ENCODE results near the gene RNPS1.
A peak's percentile ranks its signal among the peaks of the same experiment; 100 is the strongest.
"Not testable (repeated sequence)": the region's sequence is repeated elsewhere in the genome, so short reads cannot be mapped to it uniquely, and the experiment has no call there.

Gene RNPS1

GRCh38 chr16:2282262-2282661, 14.3 kb upstream of the RNPS1 start:
- DNase-seq, result no peak

DNA sequence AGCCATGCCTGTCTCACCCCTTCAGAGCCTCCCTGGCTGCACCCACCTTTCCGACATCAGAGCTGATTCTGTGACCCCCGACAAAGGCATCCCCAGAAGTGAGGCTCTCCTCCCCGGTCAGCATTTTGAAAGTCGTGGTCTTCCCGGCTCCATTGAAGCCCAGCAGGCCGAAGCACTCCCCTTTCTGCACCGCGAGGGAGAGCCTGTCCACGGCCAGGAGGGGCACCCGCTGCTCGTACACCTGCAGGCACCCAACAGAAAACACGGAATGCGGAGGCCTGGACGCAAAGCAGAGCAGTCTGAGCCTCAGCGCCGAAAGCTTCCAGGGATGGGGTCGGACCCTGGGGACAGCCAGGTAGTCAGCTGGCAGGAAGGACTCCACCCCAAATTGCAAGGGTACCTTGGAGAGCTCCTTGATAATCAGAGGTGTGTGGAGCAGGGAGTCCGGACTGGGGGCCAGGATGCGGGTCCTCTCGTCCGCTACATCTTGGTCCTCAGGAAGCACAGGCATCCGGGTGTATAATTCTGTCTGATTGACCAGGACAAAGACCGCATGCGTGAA, 13.1 kb upstream of the RNPS1 start:
- no peak for DNase-seq

DNA sequence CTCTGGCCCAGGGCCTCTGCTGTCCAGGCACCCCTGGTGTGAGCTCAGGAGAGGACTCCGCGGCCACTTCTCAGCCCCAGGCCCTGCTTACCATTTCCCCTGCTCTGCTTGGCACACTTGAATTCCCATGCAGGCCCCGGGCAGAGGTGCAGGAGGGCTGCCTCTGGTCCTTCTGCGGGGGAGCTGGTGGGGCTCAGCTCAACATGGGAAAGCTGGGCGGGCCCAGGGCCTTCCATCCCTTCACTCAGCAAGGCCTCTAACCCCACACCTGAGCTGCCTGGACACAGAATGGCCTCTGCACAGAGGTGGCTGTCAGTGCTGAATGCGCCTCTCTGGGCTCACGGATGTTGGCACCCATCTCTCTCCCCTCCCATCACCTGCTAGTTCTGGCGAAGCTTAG, 12.5 kb upstream of the RNPS1 start:
- no peak for DNase-seq

DNA sequence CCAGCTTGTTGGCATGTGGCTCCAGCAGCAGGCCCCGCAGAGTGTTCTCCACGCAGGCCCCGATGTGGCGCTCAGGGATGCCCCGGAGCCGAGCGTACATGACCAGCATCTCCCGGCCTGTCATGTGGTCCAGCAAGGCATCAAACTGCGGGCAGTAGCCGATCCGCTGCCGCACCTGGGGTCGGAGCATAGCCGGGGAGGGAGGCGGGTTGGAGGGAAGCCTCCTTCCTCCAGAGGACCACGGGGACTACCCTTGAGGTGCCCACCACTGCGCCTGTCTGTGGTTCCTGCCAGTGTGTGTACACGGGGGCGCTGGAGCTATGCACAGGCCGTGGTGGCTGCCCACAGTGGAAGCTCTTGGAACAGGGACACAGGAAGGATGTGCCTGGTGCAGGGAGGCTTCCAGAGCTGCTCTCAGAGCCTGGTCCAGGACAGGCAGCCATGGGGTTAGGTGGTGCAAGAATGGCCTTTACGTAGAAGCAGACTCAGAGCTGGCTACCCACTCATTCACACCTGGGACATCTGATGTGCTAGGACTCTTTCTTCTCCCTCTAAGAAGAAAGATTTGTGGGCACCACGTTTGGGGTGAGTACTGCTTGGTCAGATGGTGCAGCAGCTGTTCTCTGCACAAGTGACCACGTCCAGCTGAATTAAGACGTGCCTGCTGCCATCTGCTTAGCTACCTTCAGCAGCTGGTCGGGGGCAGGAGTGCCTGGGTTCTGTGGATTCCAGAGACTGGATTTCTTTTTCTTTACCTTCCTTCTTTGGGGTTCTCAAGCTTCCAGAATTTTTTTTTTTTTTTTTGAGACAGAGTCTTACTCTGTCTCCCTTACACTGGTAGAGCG, 11.3 kb upstream of the RNPS1 start:
- no peak for DNase-seq

GRCh38 chr16:2278272-2278608, 10.3 kb upstream of the RNPS1 start:
- DNase-seq, result no peak

DNA sequence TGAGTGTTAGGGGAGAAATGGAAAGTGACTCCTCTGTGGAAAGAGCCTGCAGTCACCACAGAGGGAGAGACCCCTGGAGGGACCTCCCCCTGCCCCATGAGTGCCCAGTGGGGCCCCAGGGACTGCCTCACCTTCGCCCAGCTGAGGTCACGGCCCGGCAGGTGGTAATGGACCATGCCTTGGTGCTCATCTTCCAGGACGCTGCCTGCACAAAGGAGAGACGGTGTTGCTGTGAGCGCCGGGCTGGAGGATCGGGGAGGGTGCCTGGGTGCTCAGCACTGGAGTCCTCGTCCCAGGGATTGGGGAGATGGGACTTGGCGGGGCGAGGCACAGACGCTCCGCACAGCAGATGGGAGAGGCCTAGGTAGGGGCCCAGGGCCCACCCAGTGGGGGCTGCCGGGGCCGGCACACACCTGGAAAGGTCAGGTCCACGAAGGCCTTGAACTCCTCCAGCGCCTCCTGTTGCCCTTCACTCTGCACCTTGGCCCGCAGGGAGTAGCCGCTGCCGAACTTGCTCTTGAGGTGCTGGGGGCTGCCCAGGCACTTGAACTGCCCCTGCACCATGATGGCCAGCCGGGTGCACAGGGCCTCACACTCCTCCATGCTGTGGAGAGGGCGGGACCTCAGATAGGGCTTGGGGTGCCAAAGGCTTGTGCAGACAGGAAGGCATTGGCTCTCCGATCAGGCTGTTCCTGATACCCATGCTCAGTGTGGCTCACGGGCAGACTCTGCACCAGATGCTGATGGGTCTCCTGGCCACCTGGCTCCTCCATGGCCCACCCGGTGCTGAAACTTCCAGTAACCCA, 9.7 kb upstream of the RNPS1 start:
- no peak for DNase-seq

DNA sequence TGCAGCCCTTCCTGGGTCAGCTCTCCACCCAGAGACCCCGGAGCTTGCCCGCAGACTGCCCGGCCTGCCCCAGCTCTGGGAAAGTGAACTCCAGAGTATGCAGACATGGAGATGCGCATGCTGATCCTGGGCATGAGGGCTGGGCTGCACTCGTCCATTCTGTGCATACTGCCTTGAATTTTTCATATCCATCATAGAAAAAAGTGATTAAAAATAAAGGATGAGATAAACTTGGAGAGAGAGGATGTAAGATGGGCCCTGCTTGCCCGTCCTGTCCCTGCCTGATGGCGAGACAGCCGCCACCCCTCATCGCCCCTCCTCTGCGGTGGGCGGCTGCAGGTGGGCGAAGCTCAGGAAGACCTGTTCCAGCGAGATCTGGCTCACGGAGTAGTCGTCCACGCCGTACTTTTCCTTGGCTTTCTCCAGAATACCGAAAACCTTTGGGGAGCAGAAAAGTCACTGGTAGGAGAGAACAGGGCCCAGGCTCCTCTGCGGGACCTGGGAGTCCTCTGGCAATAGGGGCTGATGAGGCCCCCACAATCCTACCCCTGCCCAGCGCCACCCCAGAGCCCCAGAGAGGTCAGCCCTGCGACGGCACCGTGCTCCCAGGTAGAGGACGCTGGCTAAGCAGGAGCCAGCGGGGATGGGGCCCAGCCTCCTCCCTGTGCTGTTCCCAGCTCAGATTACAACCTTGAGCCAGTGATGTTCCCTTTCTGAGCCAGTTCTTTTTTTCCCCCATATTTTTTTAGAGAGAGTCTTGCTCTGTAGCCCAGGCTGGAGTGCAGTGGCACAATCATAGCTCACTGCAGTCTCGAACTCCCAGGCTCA, 8.7 kb upstream of the RNPS1 start:
- no peak for DNase-seq

DNA sequence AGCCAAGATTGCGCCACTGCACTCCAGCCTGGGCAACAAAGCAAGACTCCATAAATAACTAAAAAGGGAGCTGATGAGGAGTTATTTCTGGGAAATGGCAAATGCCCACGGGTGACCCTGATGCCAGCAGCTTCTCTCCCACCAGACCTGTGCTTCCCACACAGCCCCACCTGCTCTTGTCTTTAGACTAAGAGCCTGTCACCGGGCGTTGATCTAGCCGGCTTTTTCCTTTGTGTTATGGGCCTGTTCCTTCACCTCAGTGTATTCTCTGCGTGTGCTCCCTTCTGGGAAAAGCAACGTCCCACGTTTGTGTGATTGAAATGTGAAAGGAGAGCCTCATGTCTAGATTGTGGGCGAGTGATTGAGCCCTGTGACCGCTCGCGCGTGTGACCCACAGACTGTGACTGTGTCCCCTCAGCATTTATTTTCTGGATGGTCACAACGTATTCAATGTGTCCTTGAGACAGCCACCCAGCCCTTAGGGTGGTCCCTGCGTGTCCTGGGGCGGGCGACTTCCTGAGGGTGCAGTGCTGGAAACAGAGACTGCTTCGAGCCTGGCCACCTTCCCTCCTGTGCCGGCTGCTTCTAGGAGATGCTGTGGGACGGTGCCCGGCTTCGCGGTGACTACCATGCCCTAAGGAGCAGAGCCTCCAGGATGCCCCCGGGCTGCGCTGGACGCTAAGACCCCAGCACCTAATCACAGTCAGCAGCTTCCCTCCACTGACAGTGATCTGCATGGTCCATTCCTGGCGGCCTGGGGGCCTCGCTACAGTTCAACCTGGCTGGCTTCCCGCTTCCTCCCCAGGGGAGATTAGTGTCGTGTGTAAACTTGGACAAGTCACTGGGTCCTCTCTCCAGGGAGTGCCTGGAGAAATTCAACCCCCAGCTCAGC, 7.8 kb upstream of the RNPS1 start:
- DNase-seq, result no peak

DNA sequence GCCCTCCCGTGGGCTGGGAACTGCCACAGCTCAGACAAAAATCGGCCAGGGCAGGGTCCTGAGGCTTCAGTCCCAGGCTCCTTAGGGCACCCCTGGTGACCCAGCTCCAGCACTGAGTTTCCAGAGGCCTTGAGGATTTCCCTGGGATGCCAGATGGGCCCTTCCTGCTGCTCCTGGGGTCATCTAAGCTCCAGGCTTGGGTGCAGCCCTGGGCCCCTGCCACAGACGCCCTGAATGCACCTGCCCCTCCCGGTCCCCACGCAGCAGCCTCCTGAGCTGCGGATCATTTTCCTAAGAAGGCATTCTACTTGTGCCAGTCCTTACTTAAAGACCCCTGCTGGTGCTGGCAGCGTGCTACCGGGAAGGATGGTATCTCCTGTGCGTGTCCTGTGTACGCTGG, 6.0 kb upstream of the RNPS1 start:
- DNase-seq, result no peak

DNA sequence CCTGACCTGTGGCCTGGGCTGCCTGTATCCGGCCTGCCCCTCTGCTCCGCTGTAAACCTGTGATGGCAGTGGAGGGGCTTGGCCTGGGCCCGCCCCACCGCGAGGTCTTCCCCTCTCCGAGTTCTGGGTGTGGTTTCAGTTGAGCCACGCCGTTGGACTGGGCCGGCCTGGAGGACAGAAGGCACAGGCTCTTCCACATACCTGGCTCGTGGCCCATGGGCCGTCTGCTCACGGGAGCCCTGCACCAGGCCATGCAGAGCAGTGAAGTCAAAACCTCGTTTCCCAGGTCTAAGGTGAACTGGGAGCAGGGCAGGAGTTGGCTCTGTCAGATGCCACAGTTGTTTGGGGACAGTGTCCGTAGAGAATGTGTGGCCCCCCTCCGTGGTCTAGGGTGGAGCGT, 5.6 kb upstream of the RNPS1 start:
- DNase-seq, result no peak

DNA sequence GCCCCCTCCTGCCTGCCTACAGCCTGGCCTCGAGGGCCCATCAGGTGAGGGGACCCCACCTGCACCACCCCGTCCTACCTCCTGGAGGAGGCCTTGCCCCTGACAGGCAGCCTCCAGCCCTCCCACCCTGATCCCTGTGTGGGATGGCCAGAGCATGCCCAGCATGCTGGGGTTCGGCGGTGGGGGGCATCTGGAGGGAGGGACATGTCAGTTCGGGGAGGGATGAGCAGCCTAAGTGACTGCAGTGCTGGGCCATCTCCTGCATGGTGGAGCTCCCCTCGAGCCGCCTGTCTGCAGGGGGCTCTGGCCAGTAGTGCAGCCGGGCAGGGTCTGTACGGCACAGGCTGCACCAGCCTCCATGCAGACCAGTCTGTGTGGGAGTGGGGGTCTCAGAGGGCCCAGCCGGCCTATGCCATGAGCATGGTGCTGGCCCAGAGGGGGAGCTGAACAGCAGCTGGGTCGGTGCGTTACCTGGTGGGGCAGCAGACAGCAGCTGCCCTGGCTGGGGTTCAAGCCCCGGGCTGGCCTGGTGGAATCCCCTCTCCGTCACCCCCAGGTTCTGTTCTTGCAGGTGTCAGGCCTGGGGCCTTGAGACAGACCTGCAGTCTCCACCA, 4.0 kb upstream of the RNPS1 start:
- DNase-seq, result no peak

DNA sequence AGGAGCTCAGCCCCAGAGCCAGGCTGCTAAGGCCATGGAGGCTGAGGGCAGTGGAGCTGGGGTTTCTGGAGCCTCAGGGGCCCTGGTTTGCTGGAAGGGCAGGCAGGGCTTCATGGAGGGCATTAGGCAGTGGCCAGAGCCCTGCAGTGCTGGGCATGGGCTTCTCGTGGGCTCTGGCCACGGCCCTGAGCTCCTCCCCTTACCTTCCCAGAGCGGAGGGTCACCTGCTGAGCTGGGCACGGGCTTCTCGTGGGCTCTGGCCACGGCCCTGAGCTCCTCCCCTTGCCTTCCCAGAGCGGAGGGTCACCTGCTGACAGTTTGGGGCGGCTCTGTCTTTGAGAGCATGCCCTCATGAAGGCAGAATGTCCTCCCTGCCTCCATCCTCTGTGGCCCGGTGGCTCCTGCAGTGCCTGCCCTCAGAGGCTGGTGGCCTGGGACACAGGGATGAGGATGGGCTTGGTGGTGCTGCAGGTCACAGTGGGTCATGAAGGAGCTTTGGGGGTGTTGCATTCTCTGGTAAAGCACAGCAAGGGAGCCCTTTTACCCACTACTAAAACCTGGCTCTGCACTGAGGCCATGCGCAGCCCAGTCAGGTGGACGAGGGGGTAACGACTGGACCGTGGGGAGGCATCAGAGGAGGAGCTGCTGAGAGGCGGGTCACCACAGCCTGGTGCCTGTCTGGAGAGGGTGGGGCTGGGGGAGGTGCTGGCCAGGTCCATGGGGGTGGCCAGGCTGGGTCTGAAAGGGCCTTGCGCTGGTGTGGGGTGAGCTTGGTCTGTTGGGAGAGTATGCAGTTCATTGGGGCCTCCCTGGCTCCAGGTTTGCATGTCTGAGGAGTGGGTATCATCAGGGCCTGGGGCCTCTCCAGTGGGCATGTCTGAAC, 2.9 kb upstream of the RNPS1 start:
- no peak for DNase-seq

DNA sequence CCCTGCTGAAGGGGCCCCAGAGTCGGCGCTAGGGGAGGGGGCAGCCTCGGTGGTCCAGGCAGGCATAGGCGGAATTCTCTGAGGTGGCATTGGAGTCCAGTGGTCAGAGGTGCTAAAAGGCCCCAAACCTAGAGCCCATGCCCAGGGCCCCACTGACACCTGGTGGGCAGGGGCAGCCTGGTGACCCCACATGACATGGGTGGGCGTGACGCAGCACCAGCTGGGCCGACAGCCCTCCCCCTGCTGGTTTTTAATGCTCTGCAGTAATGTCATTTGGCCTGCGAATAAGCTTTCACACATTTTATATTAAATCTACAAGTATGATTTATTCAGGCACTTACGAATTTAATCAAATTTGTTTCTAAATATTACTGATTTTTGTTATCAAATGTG, 2.1 kb upstream of the RNPS1 start:
- no peak for DNase-seq

DNA sequence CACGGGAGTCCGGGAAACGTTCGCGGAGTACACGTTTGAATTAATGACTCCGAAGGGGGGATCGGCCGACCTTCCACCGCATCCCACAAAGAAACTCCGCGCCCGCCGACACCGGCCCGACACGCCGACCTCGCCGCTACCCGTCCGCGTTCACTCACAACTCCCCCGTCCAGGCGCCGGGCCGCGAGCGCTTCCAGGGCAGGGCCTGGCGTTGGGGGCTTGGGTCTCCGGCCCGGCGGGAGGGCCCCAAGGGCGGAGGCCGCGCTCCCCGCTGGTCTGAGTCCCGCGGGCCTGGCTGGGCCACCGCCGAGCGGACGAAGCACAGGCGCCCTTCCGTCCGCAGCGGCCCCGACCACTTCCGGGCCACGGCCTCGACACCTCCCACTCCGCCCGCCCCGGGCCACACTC, 417 bp downstream of the RNPS1 start:
- DNase-seq, result peak; percentile 77

GRCh38 chr16:2266887-2267286, 1.0 kb downstream of the RNPS1 start:
- DNase-seq, result not testable (repeated sequence)

DNA sequence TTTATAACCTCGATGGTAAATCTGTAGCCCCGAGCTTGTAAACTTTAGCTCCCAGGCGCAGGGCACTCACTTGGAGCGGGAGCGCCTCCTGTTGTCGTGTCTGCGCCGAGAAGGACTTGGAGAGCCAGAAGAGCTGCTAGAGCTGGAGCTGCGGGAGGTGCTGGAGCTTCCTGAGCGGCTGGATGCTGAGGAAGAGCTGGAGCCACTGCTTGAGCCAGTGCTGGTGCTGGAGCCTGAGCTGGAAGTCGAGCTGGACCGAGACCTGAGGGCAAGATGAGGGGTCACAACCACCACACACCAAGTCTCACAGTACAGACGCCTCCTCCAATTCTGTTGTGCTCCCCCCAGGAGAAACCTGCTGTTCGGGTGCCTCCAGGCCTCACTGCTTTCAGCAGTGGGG, 4.9 kb downstream of the RNPS1 start:
- not testable (repeated sequence) for DNase-seq

GRCh38 chr16:2260250-2260649, 7.7 kb downstream of the RNPS1 start:
- no peak for DNase-seq

DNA sequence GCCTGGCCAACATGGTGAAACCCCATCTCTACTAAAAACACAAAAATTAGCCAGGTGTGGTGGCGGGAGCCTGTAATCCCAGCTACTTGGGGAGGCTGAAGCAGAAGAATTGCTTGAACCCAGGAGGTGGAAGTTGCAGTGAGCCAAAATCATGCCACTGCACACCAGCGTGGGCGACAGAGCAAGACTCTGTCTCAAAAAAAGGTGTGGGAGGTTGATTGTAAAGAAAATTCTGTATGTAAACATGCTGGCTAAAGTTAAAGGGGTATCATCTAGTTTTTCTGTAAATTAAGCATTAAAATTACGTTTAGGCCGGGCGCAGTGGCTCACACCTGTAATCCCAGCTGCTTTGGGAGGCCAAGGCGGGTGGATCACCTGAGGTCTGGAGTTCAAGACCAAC, 9.4 kb downstream of the RNPS1 start:
- not testable (repeated sequence) for DNase-seq

- DNase-seq, result no peak
Observed at GRCh38 chr16:2257726-2258125, 10.2 kb downstream of the RNPS1 start.

DNA sequence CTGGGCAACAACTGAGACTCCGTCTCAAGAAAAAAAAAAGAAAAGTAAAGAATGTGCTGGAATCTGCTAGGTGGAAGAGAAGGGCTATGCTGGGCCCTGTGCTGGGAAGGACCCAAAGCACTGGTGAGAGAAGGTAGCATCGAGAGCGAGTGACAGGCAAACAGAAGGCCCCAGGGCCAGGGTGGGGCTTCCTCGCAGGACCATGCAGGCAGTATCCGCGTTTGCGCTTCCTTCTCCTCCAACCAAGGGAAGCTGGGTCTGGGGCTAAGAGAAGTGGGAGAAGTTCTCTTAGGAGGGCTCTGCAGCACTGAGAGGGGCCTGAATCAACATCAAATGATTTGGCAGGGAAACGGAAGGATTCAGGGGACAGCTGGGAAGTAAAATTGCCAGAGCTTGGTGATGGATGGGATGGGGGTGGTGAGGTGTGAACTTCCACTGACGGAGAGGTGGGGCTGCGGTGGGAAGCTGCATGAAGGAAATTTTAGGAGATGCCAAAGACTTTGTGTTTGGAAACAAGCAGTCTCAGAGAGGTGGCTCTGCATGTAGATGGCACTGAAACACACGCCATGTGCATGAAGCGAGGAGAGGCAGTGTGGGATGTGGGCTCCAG, 11.3 kb downstream of the RNPS1 start:
- DNase-seq, result no peak

All from kidney glomerular epithelial cell (primary cell).